ENCODE data around the gene ZNF26.
"Not testable (repeated sequence)": the region's sequence is repeated elsewhere in the genome, so short reads cannot be mapped to it uniquely, and the experiment has no call there.

Gene ZNF26

DNA sequence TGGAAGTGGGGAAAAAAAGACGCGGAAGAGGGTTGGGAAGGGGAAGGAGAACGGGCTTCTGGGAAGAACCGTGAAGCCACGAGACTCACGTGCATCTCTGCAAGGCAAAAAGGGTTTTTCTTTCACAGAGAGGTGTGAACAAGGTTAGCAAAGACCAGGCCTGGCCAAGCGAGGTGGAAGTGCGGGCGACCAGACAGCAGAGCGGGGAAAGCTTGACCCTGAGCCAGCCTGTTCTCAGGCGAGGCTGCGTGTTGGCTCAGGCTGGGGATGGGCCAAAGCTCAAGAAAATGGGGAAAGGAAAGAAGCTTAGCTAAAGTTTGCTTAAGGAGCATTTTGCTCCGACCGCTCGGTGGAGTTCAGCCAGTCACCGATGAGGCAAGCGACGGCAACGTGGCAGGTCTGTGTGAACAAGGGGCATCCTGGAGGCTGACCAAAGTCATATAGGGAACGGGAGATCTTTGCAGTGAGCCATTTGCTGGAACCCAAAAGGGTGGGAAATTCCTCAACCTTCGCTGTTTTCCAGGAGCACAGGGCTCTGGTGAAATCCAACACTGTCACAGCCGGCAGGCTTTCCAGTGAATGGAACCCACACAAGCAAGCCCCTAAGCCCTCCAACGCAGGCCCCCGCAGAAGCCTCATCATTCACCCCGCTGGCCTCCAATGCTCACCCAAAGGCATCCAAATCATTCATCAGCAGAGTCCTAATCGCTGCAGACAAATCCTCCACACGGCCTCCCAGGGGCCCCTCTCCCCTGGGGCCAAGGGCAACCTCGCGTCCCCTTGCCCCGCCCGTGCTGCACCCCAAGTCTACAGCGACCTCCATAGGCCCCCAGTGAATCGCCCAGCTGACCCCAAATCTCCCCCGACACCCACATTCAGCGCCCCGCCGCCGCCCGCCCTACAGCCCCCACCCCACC, 30.8 kb upstream of the ZNF26 start:
- FAIRE-seq, result no peak

DNA sequence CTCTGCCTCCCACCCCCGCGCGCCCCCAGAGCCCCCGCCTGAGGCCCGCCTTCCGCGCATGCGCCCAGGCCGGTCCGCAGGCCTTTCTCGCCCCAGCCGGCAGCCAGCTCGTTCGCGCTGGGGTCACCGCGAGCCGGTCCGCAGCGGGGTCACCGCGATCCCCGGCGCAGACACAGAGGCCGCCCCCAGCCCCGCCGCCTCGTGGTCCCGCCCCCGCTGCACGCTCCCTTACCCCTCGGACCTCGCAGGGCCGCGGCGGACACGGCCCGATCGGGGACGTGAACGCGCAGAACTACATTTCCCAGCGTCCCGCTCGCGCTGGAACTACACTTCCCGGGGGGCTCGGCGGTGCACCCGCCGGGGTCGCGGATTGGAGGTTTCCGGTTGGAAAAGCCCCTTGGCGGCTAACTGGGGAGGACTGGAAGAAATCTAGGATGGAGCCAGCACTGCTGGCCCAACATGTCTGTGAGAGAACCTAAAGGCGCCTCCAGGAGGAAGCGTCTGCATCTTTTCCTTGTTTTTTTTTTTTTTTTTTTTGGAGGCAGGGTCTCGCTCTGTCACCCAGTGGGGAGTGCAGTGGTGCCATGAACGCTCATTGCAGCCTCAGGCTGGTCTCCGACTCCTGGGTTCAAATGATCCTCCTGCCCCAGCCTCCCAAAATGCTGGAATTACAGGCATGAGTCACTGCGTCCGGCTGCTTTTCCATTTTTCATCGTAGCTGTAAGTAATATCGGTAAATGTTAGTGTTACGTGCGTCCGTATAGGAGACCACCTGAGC, 30.0 kb upstream of the ZNF26 start, which contains the start of gene ZNF605:
Gene ZNF605 (minus strand): TSS at position 296 of the 778 bp plus-strand sequence. CDS start 10,671 bp downstream, outside the sequence.
- FAIRE-seq, result no peak

DNA sequence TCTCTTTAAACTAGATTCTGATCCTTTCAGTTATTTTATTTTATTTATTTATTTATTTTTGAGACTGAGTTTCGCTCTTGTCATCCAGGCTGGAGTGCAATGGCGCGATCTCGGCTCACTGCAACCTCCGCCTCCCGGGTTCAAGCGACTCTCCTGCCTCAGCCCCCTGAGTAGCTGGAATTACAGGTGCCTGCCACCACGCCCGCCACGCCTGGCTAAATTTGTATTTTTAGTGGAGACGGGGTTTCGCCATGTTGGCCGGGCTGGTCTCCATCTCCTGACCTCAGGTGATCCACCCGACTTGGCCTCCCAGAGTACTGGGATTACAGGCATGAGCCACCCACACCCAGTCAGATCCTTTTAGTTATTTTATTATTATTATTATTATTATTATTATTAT, 24.4 kb upstream of the ZNF26 start:
- not testable (repeated sequence) for FAIRE-seq

DNA sequence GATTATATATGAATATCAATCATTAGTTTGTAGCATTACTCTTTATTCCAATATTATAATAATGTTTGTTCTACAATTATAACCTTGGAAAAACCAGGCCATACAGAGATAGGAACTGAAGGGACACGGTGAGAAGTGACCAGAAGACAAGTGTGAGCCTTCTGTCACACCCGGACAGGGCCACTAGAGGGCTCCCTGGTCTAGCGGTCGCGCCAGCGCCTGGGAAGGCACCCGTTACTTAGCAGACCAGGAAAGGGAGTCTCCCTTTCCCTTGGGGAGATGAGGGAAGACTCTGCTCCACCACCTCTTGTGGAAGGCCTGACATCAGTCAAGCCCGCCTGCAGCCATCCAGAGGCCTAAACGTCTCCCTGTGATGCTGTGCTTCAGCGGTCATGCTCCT, 22.2 kb upstream of the ZNF26 start:
- FAIRE-seq, result not testable (repeated sequence)

DNA sequence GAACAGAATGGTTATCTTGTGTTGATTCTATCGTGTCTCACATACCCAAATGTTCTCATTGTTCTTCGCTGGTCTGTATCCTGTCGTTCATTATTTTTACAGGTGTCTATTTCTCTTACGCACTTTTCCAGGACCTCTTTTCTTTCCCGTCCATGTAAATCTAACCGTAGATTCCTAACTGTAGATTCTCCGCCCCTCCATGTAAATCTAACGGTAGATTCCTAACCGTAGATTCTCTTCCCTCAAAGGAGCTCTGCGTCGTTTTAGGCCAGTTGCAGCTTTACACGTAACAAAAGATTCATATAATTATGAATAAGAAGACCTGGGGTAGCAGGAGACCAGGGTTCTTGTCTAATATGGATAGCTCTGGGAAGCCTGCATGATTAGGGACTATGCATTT, 20.4 kb upstream of the ZNF26 start:
- no peak for FAIRE-seq

DNA sequence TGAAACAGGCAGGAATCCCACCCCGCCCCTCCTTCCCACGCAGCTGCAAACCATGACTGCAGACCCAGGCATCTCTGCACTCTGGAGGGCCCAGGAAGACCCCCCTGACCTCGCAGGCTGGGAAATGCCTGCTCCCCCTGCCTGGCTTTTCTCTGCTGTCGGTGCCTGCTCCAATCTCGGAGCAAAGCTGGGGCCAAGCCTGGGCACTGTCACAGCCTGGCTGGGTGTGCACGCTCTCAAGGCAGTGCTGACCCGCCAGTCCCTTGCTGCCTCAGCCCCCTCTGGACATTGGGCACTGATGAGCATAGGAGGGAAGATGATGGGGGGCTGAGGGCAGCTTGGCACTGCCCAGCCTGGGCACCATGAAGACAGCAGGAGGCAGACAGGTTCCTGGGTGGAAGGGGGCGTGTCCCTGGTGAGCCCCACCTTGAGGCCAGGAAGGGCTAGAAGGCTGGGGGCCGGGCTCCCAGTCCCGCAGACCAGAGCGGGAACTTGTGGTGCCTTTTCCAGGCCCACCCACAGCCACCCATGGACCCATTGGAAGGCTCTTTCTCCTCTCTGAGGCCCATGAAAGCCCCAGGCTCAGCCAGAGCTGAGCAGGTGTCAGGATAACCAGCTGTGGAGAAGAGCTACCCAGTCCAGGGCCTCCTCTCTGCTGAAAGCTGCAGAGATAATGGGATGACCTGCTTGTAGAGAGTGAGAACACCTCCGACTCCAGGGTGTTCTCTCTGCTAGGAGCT, 19.3 kb upstream of the ZNF26 start:
- FAIRE-seq, result no peak

DNA sequence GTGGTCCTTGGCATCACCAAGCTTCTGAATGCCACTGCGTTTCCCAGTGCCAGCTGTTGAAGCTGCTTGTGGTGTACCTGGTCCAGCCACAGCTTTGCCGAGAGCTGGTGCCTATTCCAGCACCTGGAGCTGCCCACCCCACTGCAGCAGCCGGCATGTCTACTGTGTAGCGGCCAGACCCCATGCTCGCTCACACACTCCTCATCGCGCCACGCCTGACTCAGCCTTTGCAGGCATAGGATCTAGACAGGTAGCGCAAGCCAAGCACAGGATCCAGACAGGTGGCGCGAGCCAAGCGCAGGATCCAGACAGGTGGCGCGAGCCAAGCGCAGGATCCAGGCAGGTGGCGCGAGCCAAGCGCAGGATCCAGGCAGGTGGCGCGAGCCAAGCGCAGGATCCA, 18.4 kb upstream of the ZNF26 start:
- FAIRE-seq, result no peak

DNA sequence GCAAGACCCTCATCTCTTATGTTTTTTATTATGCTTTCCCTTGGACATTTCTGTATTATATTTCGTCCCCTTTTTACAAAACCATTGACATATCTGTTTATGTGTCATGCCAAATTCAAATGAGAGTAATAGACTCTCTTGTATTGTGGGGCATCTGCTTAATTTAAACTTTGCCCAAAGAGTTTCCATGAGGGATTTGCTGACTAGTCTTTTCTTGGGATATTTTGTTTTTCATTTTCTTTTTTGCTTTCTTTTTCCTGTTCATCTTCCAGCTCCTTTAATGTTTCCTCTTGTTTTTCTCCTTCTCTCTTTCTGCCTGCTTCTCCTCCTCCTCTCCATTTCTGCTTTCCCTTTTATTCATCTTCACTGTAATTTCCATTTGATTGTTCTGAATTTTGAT, 13.8 kb upstream of the ZNF26 start:
- no peak for FAIRE-seq

DNA sequence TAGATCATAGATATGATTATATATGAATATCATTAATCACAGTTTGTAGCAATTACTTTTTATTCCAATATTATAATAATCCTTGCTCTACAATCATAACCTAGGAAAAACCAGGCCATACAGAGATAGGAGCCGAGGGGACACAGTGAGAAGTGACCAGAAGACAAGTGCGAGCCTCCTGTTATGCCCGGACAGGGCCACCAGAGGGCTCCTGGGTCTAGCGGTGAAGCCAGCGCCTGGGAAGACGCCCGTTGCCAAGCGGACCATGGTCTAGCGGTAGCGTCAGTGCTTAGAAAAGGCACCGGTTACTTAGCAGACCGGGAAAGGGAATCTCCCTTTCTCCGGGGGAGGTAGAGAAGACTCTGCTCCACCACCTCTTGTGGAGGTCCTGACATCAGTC, 9.3 kb upstream of the ZNF26 start:
- FAIRE-seq, result not testable (repeated sequence)

DNA sequence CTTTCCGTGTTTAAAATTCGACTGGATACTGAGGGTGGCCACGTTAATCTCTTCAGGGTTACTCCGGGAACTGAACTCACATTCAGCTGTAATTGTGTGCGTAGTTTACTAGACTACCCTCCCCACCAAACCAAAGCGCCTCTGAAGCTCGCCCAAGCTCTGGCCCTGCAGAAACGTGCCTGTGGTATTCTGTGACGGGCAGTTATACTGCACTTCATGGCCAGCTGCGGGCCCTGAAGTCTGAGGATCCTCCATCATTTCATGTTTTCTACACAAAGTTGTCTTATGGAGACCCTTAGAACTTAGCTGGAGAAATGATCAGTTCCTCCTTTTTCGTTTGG, 688 bp downstream of the ZNF26 start:
- FAIRE-seq, result no peak

DNA sequence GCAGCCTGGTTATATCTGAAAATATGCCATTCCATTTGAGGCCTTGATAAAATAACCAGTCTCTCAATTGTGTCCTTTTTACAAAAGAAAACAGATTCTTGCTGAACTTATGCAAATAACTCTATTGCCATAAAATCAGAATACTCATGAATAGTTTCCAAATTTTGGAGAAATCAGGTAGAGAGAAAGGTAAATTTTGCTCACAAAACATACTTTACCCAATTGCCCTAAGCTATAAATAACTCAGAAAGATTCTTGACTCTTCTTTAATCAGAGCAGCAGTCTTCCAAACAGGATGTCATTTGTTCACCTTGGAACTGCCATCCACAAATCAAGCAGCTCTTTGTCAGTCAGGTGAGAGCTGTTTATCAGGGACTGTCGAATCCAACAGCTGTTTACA, 12.6 kb downstream of the ZNF26 start:
- no peak for FAIRE-seq

DNA sequence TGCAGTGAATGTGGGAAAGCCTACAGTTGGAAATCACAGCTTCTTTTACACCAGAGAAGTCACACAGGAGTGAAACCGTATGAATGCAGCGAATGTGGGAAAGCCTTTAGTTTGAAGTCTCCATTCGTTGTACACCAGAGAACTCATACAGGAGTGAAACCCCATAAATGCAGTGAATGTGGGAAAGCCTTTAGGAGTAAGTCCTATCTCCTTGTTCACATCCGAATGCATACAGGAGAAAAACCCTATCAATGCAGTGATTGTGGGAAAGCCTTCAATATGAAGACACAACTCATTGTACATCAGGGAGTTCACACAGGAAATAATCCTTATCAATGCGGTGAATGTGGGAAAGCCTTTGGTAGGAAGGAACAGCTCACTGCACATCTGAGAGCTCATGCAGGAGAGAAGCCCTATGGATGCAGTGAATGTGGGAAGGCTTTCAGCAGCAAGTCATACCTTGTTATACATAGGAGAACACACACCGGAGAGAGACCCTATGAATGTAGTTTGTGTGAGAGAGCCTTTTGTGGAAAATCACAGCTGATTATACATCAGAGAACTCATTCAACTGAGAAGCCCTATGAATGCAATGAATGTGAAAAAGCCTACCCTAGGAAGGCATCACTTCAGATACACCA, 24.6 kb downstream of the ZNF26 start:
- no peak for FAIRE-seq

DNA sequence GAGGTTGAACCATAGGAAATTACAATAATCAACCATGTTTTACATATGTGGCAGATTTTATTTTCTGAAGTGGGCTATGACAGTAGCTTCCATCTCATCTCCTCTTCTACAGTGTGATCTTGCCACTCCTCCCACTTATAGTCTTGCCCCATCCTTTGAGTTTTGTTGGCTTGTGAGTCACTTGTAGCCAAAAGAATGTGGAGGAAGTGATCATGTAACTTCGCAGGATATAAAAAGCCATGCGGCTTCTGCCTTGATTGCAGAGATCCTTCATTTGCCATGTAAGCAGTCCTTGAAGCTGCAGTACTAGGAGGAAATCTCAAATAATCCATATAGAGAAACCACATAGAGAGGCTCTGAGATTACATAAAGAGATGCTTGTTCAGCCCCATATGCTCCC, 37.4 kb downstream of the ZNF26 start:
- FAIRE-seq, result no peak

DNA sequence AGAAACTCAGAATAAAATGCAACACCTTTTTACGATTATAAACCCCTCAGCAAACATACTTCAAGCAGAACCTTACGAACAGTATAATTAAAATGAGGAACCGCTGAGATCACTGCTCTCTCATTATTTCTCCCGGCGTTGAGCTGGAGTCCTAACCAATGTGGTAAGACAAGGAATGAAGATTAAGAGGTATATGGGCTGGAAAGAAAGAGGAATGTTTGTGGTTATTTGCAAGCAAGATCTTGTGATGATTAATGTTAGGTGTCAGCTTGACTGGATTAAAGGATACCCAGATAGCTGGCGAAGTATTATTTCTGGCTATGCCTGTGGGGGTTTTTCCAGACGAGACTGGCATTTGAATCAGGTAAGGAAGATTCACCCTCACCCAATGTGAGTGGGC, 40.8 kb downstream of the ZNF26 start:
- FAIRE-seq, result no peak

DNA sequence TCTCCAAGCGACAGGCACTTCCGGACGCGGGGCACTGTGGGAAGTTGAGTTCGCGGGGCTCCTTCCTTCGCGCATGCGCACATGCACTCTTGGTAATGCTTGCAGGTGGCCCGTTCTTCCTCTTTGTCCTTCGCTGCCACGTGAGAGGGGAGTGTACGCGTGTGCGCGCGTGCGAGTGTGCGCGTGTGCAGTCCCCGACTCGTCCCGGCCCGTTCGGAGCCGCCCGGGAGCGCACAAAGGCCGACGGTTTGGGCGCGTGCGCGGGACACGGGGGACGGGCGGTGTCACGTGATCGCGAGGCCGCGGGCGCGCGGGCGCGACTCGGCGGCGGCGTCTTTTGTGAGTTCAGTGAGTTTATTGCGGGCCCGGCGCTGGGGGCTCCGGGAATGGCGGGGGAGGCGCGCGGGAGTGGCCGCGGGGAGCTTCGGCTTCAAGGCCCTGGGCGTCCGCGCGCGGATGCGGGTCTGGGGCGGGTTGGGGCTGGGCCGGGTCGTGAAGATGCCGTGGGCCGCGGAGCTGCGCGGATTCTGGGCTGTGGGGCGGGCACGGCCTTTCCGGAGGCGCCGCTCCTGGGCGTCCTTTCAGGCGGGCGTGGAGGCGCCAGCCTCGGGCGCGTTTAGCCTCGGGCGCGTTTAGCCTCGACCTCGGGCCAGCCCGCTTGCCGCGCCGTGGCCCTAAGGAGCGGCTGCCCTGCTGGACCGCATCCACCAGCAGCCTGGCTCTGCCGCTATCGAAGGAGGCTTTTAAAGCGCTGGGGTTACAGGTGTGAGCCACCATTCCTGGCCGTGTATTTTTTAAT, 51.2 kb downstream of the ZNF26 start, which contains the start of gene ZNF84:
Gene ZNF84 (plus strand): TSS at position 303 of the 799 bp plus-strand sequence. CDS start 3,959 bp downstream, outside the sequence.
- FAIRE-seq, result peak; percentile 49

DNA sequence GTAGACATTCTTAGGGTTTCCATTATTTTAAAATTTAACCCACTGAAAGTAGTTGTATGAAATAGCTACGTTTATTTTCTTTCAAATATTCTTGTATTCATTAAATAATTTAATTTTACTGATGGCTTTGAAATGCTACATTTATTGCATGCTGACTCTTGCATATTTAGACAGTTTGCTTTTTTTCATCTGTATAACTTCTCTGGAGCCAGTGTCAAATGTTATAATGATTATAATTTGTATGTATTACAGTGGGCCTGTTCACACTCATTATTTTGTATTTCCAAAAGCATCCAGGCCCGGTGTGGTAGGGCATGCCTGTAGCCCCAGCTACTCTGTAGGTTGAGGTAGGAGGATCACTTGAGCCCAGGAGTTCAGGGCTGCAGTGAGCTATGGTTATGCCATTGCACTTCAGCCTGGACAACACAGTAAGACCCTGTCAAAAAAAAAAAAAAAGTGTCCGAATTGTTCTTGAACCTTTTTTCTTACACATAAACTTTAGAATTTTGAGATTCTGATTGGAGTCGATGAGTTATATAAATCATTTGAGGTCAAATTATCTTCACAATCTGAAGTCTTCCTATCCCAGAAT, 52.0 kb downstream of the ZNF26 start:
- peak; percentile 87 for FAIRE-seq

DNA sequence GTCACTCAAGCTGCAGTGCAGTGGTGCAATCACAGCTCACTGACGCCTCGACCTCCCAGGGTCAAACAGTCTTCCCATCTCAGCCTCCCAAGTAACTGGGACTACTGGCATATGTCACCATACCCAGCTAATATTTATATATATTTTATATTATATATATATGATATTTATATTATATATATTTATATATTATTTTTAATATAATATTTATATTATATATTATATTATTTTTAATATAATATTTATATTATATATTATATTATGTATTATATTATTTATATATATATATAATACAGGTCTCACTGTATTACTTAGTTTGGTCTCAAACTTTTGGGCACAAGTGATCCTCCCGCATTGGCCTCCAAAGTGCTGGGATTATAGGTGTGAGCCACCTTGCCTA, 60.5 kb downstream of the ZNF26 start:
- no peak for FAIRE-seq

DNA sequence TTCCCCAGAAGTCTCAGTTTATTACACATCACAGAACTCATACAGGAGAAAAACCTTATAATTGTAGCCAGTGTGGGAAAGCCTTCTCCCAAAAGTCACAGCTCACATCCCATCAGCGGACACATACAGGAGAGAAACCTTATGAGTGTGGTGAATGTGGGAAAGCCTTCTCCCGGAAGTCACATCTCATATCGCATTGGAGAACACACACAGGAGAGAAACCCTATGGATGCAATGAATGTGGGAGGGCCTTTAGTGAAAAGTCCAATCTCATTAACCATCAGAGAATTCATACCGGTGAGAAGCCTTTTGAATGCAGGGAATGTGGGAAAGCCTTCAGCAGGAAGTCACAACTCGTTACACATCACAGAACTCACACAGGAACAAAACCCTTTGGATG, 71.3 kb downstream of the ZNF26 start:
- no peak for FAIRE-seq

DNA sequence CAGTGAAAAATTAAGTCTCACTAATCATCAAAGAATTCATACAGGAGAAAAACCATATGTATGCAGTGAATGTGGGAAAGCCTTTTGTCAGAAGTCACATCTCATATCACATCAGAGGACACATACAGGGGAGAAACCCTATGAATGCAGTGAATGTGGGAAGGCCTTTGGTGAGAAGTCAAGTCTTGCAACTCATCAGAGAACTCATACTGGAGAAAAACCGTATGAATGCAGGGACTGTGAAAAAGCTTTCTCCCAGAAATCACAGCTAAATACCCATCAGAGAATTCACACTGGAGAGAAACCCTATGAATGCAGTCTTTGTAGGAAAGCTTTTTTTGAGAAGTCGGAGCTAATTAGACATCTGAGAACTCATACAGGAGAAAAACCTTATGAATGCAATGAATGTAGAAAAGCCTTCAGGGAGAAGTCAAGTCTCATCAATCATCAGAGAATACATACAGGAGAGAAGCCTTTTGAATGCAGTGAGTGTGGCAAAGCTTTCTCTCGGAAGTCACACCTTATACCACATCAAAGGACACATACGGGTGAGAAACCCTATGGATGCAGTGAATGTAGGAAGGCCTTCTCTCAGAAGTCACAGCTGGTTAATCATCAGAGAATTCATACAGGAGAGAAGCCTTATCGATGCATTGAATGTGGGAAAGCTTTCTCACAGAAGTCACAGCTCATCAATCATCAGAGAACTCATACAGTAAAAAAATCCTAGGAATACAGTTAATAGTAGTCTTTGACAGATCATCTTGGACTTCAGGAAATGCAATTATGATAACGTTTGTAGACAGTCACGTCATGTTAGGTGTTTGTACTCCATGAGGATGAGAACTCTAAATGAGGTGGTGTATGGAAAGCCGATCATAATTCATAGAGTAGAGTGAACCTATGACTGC, 72.3 kb downstream of the ZNF26 start:
- FAIRE-seq, result no peak

DNA sequence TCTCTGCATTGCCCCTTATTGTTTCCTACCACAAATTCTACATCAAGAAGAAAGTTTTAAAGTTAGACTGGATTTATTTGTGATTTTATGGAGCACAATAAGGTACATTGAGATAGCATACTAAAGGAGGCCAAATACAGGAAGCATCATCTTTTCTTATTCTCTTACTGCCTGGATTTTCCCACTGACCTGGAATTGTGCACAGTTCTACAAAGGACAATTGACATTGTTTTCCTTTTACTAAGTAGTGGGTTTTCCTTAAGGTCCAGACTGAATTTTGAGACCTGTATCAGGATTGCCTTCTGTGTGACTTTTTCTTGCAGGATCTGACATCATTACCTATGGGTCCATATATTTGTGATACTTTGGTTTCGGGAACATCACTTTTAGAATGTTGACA, 75.8 kb downstream of the ZNF26 start:
- FAIRE-seq, result no peak
